HepG2 (cell line): Measurements from ENCODE around the gene KREMEN1. TPM values are rescaled to one million over a fixed set of nuclear protein-coding genes. Genes with fewer than 3 reads are reported as not detected.

Source experiments
- ATAD3A ChIP-seq: sonication (generic); formaldehyde crosslinking; IDR thresholded peaks from 2 replicates; pipeline ENCODE4 v1.4.0; 2020; ENCODE audit warnings: missing genetic modification reagents
- CTCF ChIP-seq: sonication (generic); formaldehyde crosslinking; IDR thresholded peaks from 2 replicates; pipeline ENCODE4 v1.5.0; 2020; ENCODE audit warnings: mild to moderate bottlenecking, missing genetic modification reagents, moderate library complexity
- HDAC1 ChIP-seq: sonication (generic); formaldehyde crosslinking; IDR thresholded peaks from 2 replicates; pipeline ENCODE4 v1.5.1; 2020; ENCODE audit warnings: mild to moderate bottlenecking, missing genetic modification reagents
- HNF4A ChIP-seq: sonication (generic); formaldehyde crosslinking; IDR thresholded peaks from 2 replicates; pipeline ENCODE4 v1.4.0; 2020; ENCODE audit warnings: missing genetic modification reagents
- IRF9 ChIP-seq: sonication (generic); formaldehyde crosslinking; IDR thresholded peaks from 2 replicates; pipeline ENCODE4 v1.8.0; 2022; ENCODE audit warnings: missing genetic modification reagents, mild to moderate bottlenecking, borderline replicate concordance
- KLF13 ChIP-seq: sonication (generic); formaldehyde crosslinking; IDR thresholded peaks from 2 replicates; pipeline ENCODE4 v1.4.0; 2020; ENCODE audit warnings: mild to moderate bottlenecking, missing genetic modification reagents
- MED8 ChIP-seq: sonication (generic); formaldehyde crosslinking; IDR thresholded peaks from 2 replicates; pipeline ENCODE4 v1.8.1; 2023; ENCODE audit warnings: mild to moderate bottlenecking, missing genetic modification reagents; ENCODE audit not compliant: insufficient replicate concordance
- NFAT5 ChIP-seq: sonication (generic); formaldehyde crosslinking; IDR thresholded peaks from 2 replicates; pipeline ENCODE4 v1.4.0; 2020; ENCODE audit warnings: missing genetic modification reagents
- NFIC ChIP-seq: IDR thresholded peaks from 2 replicates; pipeline ENCODE4 v1.6.1; 2012; ENCODE audit warnings: mild to moderate bottlenecking, low read length, inconsistent platforms
- POGZ ChIP-seq: sonication (generic); formaldehyde crosslinking; IDR thresholded peaks from 2 replicates; pipeline ENCODE4 v1.4.0; 2020; ENCODE audit warnings: mild to moderate bottlenecking, missing genetic modification reagents
- RBAK ChIP-seq: sonication (generic); formaldehyde crosslinking; IDR thresholded peaks from 2 replicates; pipeline ENCODE4 v1.5.1; 2020; ENCODE audit warnings: mild to moderate bottlenecking, missing genetic modification reagents
- RFXANK ChIP-seq: IDR thresholded peaks from 2 replicates; pipeline ENCODE4 v1.6.1; 2016
- SKI ChIP-seq: fragments of 450-650 bp; IDR thresholded peaks from one replicate; pipeline ENCODE4 v1.6.1; 2018; ENCODE audit warnings: mild to moderate bottlenecking; ENCODE audit not compliant: partially characterized antibody
- SMAD9 ChIP-seq: sonication (generic); formaldehyde crosslinking; IDR thresholded peaks from 2 replicates; pipeline ENCODE4 v1.5.1; 2020; ENCODE audit warnings: mild to moderate bottlenecking, missing genetic modification reagents
- SP2 ChIP-seq: sonication (generic); formaldehyde crosslinking; IDR thresholded peaks from 2 replicates; pipeline ENCODE4 v1.5.1; 2020; ENCODE audit warnings: mild to moderate bottlenecking, missing genetic modification reagents
- ZNF124 ChIP-seq: sonication (generic); formaldehyde crosslinking; IDR thresholded peaks from 2 replicates; pipeline ENCODE4 v1.4.0; 2020; ENCODE audit warnings: missing genetic modification reagents
- ZNF274 ChIP-seq: sonication (generic); formaldehyde crosslinking; IDR thresholded peaks from 2 replicates; pipeline ENCODE4 v1.5.1; 2020; ENCODE audit warnings: mild to moderate bottlenecking, missing genetic modification reagents
- ZNF326 ChIP-seq: sonication (generic); formaldehyde crosslinking; IDR thresholded peaks from 2 replicates; pipeline ENCODE4 v1.4.0; 2020; ENCODE audit warnings: missing genetic modification reagents, borderline replicate concordance
- ZNF605 ChIP-seq: sonication (generic); formaldehyde crosslinking; IDR thresholded peaks from 2 replicates; pipeline ENCODE4 v1.8.0; 2022; ENCODE audit warnings: mild to moderate bottlenecking, missing genetic modification reagents
- ZSCAN25 ChIP-seq: sonication (generic); formaldehyde crosslinking; IDR thresholded peaks from 2 replicates; pipeline ENCODE4 v1.8.0; 2022; ENCODE audit warnings: mild to moderate bottlenecking, missing genetic modification reagents
- polyA plus RNA-seq, 8 experiments: library from polyadenylated mRNA; depleted of rRNA in 3 of 8; stranded (reverse) in 7 of 8; unstranded in 1 of 8; fragments of >200 nt; fragmentation: Illumina TruSeq in 4 of 8; extraction: Trizol in 4 of 8; gene quantifications; 2 replicates each; pipeline versions ENCODE4 v1.2.1 to v1.2.3, GENCODE V29; 2011 to 2016; ENCODE audit warnings: low read depth in 4 of 8, missing spikeins in 1 of 8, mixed read lengths in 1 of 8; ENCODE audit not compliant: insufficient read depth in 1 of 8
- total RNA-seq, 5 experiments: library from RNA; depleted of rRNA; stranded (reverse); fragments of >200 nt; fragmentation: Illumina TruSeq; extraction: Trizol; gene quantifications; 2 replicates each; pipeline ENCODE4 v1.2.3, GENCODE V29; 2016; ENCODE audit warnings: low read depth in 1 of 5

KREMEN1 gene
- total and polyA plus RNA-seq, 2 of the 13 experiments (the other 11 are each of a cell fraction or from before 2014, with no cell fraction given): 9.8 to 13.8 TPM

GRCh38 chr22:29073618-29074275 is 912 bp downstream of the KREMEN1 start (continued):
- TF ChIP-seq MED8: no peak
- 0 out of 2 replicates have a peak, but pooled peaks have one; percentile 17 for TF ChIP-seq CTCF (CRISPR knock-in tag)
- TF ChIP-seq POGZ: no peak
- peak; percentile 98 for TF ChIP-seq ZSCAN25 (CRISPR knock-in tag)
- TF ChIP-seq IRF9 (CRISPR knock-in tag): no peak
- TF ChIP-seq RFXANK (CRISPR knock-in tag): no peak
- peak; percentile 51 for TF ChIP-seq SKI
- peak; percentile 42; the same call in 1 of the 2 replicates for TF ChIP-seq HNF4A (CRISPR knock-in tag)
- no peak for TF ChIP-seq NFIC
- no peak for TF ChIP-seq SP2 (CRISPR knock-in tag)
- TF ChIP-seq RBAK (CRISPR knock-in tag): no peak
- TF ChIP-seq SMAD9: no peak
- TF ChIP-seq ZNF605 (CRISPR knock-in tag): peak; percentile 64
- no peak for TF ChIP-seq ATAD3A
- TF ChIP-seq ZNF124 (CRISPR knock-in tag): no peak
- TF ChIP-seq KLF13 (CRISPR knock-in tag): no peak
- no peak for TF ChIP-seq ZNF326 (CRISPR knock-in tag)
- peak; percentile 45; the same call in 1 of the 2 replicates for TF ChIP-seq HDAC1
- TF ChIP-seq ZNF274: no peak
- no peak for TF ChIP-seq NFAT5
